Activated T-cell treated with anti-CD3 and anti-CD28 coated beads, Interleukin-2, amount 50 U/mL, for 72 hours (primary cell): ENCODE data around the gene PA2G4. TPM values are rescaled to one million over a fixed set of nuclear protein-coding genes. Genes with fewer than 3 reads are reported as not detected.

Experiments used
- ATAC-seq, 2 donors: fragments of 150-1000 bp; cut with Tn5 transposase; replicated peaks in 1 of 2; 2 replicates each; pipeline ENCODE4 v1.10.0; 2021; ENCODE audit warnings: moderate library complexity in 2 of 2, mild to moderate bottlenecking in 1 of 2
- DNase-seq, 2 donors: peaks; one replicate each; pipeline ENCODE4 v3.0.0; 2021 to 2022; ENCODE audit warnings: mixed read lengths in 1 of 2
- H3K27ac Mint-ChIP-seq: one replicate; pipeline ENCODE4 v1.8.0; 2022; ENCODE audit warnings: mild to moderate bottlenecking, moderate library complexity, mixed read lengths
- H3K27me3 Mint-ChIP-seq: one replicate; pipeline ENCODE4 v1.8.0; 2022; ENCODE audit warnings: low read depth, mixed read lengths
- H3K36me3 Mint-ChIP-seq, 2 donors: one replicate each; pipeline ENCODE4 v1.8.0; 2022; ENCODE audit warnings: mixed read lengths in 2 of 2, mild to moderate bottlenecking in 1 of 2; ENCODE audit not compliant: insufficient read depth in 2 of 2
- H3K4me1 Mint-ChIP-seq: one replicate; pipeline ENCODE4 v1.8.0; 2022; ENCODE audit warnings: low read depth, mixed read lengths
- H3K4me3 Mint-ChIP-seq, 2 donors: one replicate each; pipeline ENCODE4 v1.8.0; 2022; ENCODE audit warnings: mild to moderate bottlenecking in 2 of 2, mixed read lengths in 2 of 2, moderate library complexity in 2 of 2
- H3K9me3 Mint-ChIP-seq, 2 donors: one replicate each; pipeline ENCODE4 v1.8.0; 2022; ENCODE audit warnings: mixed read lengths in 2 of 2
- total RNA-seq, 2 donors: library from RNA; stranded (reverse); gene quantifications; one replicate each; pipeline ENCODE4 v1.2.3, GENCODE V29; 2022

The PA2G4 gene
- total RNA-seq, 2 donors from 2014 or later = 226 to 265 TPM

- no peaks in the 10 kb centered on the region for H3K27me3 Mint-ChIP-seq
- peaks cover 16 to 27% of the 10 kb centered on the region in 2 donors for H3K36me3 Mint-ChIP-seq
- ATAC-seq (no peak), DNase-seq (no peak)
- H3K27ac Mint-ChIP-seq = peak overlapping the region; percentile 16
- no peak overlapping the region for H3K4me3 Mint-ChIP-seq
- peaks cover 39% of the 10 kb centered on the region for H3K4me1 Mint-ChIP-seq
- no peaks in the 10 kb centered on the region for H3K9me3 Mint-ChIP-seq
Measured at GRCh38 chr12:56120158-56120846, 15.9 kb downstream of the PA2G4 start.

GRCh38 chr12:56121204-56121870 is 17.0 kb downstream of the PA2G4 start:
- no peaks in the 10 kb centered on the region for H3K27me3 Mint-ChIP-seq
- ATAC-seq = no peak
- no peak overlapping the region for H3K27ac Mint-ChIP-seq
- H3K36me3 Mint-ChIP-seq = peaks cover 16 to 27% of the 10 kb centered on the region in 2 donors
- peaks cover 40% of the 10 kb centered on the region for H3K4me1 Mint-ChIP-seq
- no peak for DNase-seq
- no peaks in the 10 kb centered on the region for H3K9me3 Mint-ChIP-seq
- H3K4me3 Mint-ChIP-seq = no peak overlapping the region

- Mint-ChIP-seq H3K9me3 (no peaks in the 10 kb centered on the region), H3K36me3 (peaks cover 6 to 16% of the 10 kb centered on the region in 2 donors), H3K27me3 (no peaks in the 10 kb centered on the region), H3K27ac (no peak overlapping the region), H3K4me1 (peaks cover 51% of the 10 kb centered on the region), H3K4me3 (no peak overlapping the region)
- no peak for ATAC-seq
- DNase-seq = no peak
Measured at GRCh38 chr12:56122637-56123036, 18.3 kb downstream of the PA2G4 start.

- DNase-seq = no peak
- Mint-ChIP-seq H3K27ac (peak overlapping the region; percentile 68), H3K4me1 (peaks cover 43% of the 10 kb centered on the region), H3K27me3 (no peaks in the 10 kb centered on the region), H3K9me3 (no peaks in the 10 kb centered on the region), H3K4me3 (no peak overlapping the region), H3K36me3 (peaks cover 7 to 14% of the 10 kb centered on the region in 2 donors)
- ATAC-seq = no peak
Measured at GRCh38 chr12:56124133-56124532, 19.8 kb downstream of the PA2G4 start.

- Mint-ChIP-seq H3K27ac (peak overlapping the region; percentile 81), H3K27me3 (no peaks in the 10 kb centered on the region), H3K4me3 (peak overlapping the region; percentile 97 to 98), H3K9me3 (no peaks in the 10 kb centered on the region), H3K36me3 (peaks cover 14 to 23% of the 10 kb centered on the region in 2 donors), H3K4me1 (peaks cover 56% of the 10 kb centered on the region)
- ATAC-seq (no peak), DNase-seq (no peak)
Measured at GRCh38 chr12:56126732-56127239, 22.4 kb downstream of the PA2G4 start.

GRCh38 chr12:56127485-56127887 is 23.1 kb downstream of the PA2G4 start:
- Mint-ChIP-seq H3K27me3 (no peaks in the 10 kb centered on the region), H3K27ac (peak overlapping the region; percentile 34), H3K4me3 (peak overlapping the region; percentile 97 to 98), H3K36me3 (peaks cover 20 to 28% of the 10 kb centered on the region in 2 donors), H3K4me1 (peaks cover 62% of the 10 kb centered on the region), H3K9me3 (no peaks in the 10 kb centered on the region)
- DNase-seq (no peak), ATAC-seq (no peak)

- Mint-ChIP-seq H3K4me1 (peaks cover 62% of the 10 kb centered on the region), H3K27me3 (no peaks in the 10 kb centered on the region), H3K9me3 (no peaks in the 10 kb centered on the region), H3K36me3 (peaks cover 21 to 29% of the 10 kb centered on the region in 2 donors), H3K4me3 (peak within 1 kb of the TSS; percentile 97 to 98), H3K27ac (peak within 1 kb of the TSS; percentile 94)
- DNase-seq = peak; percentile 97 to 99
- ATAC-seq = peak; percentile 93 to 94
Measured at GRCh38 chr12:56127888-56128669, 23.7 kb downstream of the PA2G4 start, which contains the start of gene ESYT1. TSS of gene ESYT1 (plus strand) at chr12:56128267. CDS start at chr12:56128320, 53 bp downstream.

GRCh38 chr12:56128670-56129205 is 24.4 kb downstream of the PA2G4 start:
- no peak for ATAC-seq
- peaks cover 68% of the 10 kb centered on the region for H3K4me1 Mint-ChIP-seq

GRCh38 chr12:56129206-56129941 is 25.0 kb downstream of the PA2G4 start:
- Mint-ChIP-seq H3K4me3 (peak overlapping the region; percentile 97 to 98), H3K36me3 (peaks cover 26 to 29% of the 10 kb centered on the region in 2 donors), H3K27me3 (no peaks in the 10 kb centered on the region), H3K9me3 (no peaks in the 10 kb centered on the region), H3K27ac (peak overlapping the region; percentile 94), H3K4me1 (peaks cover 68% of the 10 kb centered on the region)
- peak; percentile 28 to 43 for ATAC-seq
- peak; percentile 80 for DNase-seq

More at GRCh38 chr12:56128670-56129205, 24.4 kb downstream of the PA2G4 start:
- peaks cover 24 to 32% of the 10 kb centered on the region in 2 donors for H3K36me3 Mint-ChIP-seq
- peak in 1 of 2 donors; percentile 46 for DNase-seq
- H3K4me3 Mint-ChIP-seq = peak overlapping the region; percentile 97 to 98
- H3K27ac Mint-ChIP-seq = peak overlapping the region; percentile 94
- no peaks in the 10 kb centered on the region for H3K27me3 Mint-ChIP-seq
- no peaks in the 10 kb centered on the region for H3K9me3 Mint-ChIP-seq

GRCh38 chr12:56129942-56130495 is 25.7 kb downstream of the PA2G4 start:
- Mint-ChIP-seq H3K36me3 (peaks cover 26 to 33% of the 10 kb centered on the region in 2 donors), H3K4me3 (peak overlapping the region; percentile 97 to 98), H3K4me1 (peaks cover 71% of the 10 kb centered on the region), H3K27ac (peak overlapping the region; percentile 94), H3K27me3 (no peaks in the 10 kb centered on the region), H3K9me3 (no peaks in the 10 kb centered on the region)
- DNase-seq (no peak), ATAC-seq (no peak)

GRCh38 chr12:56130876-56131275 is 26.5 kb downstream of the PA2G4 start:
- peaks cover 72% of the 10 kb centered on the region for H3K4me1 Mint-ChIP-seq
- H3K27me3 Mint-ChIP-seq = no peaks in the 10 kb centered on the region
- H3K9me3 Mint-ChIP-seq = no peaks in the 10 kb centered on the region
- H3K27ac Mint-ChIP-seq = no peak overlapping the region
- peaks cover 26 to 37% of the 10 kb centered on the region in 2 donors for H3K36me3 Mint-ChIP-seq
- ATAC-seq (no peak), DNase-seq (no peak)
- peak overlapping the region; percentile 97 to 98 for H3K4me3 Mint-ChIP-seq

- Mint-ChIP-seq H3K4me3 (no peak overlapping the region), H3K27me3 (no peaks in the 10 kb centered on the region)
Measured at GRCh38 chr12:56134897-56135296, 30.5 kb downstream of the PA2G4 start.

More at GRCh38 chr12:56134897-56135296, 30.5 kb downstream of the PA2G4 start:
- DNase-seq = no peak
- no peak for ATAC-seq
- Mint-ChIP-seq H3K4me1 (peaks cover 58% of the 10 kb centered on the region), H3K36me3 (peaks cover 27 to 64% of the 10 kb centered on the region in 2 donors), H3K27ac (peak overlapping the region; percentile 43), H3K9me3 (no peaks in the 10 kb centered on the region)
